NOMO-1 treated with dmso at 0.1 percent for 144 hours (cell line): ENCODE results near the gene SCAMP2.

Experiments used
- DNase-seq: peaks from one replicate; lab custom pipeline; 2025; ENCODE audit not compliant: unreplicated experiment; lab: John Stamatoyannopoulos, UW

Gene SCAMP2

DNA sequence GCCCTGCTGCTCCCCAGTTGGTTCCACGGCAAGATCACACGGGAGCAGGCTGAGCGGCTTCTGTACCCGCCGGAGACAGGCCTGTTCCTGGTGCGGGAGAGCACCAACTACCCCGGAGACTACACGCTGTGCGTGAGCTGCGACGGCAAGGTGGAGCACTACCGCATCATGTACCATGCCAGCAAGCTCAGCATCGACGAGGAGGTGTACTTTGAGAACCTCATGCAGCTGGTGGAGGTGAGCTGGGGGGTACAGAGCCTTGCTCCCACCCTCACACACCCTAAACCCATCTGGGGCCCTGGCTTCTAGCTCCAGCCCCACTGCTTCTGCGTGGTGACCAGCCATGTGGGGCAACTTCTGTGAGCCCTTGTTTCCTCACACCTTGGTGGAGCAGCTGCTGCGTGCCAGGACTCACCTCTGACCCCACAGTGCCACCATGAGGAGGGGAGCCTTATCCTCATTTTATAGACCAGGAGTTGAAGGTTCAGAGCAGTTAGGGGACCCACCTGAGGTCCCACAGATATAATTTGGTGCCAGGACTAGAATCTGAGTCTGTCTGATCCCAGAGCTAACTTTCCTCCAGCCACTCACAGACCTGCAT is 73.8 kb downstream of the SCAMP2 start:
- DNase-seq, result peak; percentile 27

DNA sequence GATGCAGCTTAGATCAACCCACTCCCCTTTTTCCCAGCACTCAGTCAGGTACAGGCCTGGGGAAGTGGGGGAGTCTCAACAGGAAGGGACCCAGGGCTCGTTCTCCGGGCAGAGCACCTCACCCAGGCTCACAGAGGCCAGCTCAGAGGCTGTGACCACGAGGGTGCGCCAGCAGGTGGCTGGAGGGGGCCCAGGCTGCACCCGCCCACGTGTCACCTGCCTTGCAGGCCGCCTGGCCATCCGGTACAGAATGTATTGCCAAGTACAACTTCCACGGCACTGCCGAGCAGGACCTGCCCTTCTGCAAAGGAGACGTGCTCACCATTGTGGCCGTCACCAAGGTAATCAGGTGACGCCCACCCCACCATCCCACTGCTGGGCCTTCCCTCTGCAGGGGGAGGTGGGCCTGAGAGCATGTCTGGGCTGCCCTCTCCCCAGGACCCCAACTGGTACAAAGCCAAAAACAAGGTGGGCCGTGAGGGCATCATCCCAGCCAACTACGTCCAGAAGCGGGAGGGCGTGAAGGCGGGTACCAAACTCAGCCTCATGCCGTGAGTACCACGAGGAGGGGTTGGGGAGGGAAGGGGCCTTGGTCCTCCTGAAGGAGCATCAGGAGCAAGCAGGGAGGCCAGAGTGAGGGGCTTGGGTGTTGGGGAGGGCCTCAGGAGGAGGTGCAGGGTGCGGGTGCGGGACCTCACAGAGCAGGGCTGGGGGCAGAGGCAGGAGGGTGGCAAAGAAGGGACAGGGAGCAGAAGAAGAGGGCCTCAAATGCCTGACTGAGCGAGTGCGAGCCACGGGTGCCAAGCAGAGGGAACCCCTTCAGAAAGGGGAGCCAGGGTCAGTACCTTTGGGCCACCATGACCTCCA is 74.5 kb downstream of the SCAMP2 start:
- no peak for DNase-seq

DNA sequence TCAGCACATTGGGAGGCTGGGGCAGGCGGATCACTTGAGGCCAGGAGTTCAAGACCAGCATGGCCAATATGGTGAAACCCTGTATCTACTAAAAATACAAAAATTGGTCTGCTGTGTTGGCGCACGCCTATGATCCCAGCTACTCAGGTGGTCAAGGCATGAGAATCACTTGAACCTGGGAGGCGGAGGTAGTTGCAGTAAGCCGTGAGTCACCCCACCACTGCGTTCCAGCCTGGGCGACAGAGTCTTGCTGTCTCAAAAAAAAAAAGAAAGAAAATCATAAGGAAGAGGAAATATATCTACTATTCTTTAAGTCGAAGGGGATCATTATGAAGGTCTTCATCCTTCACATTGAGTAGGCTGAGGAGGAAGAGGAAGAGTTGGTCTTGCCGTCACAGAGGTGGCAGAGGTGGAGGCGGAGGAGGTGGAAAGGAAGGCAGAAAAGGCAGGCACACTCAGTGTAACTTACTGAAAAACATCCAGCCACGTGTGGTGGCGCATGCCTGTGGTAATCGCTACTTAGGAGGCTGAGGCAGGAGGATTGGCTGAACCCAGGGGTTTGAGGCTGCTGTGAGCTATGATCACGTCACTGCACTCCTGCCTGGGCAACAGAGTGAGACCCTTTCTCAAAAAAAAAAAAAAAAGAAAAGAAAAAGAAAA is 77.1 kb downstream of the SCAMP2 start:
- no peak for DNase-seq

DNA sequence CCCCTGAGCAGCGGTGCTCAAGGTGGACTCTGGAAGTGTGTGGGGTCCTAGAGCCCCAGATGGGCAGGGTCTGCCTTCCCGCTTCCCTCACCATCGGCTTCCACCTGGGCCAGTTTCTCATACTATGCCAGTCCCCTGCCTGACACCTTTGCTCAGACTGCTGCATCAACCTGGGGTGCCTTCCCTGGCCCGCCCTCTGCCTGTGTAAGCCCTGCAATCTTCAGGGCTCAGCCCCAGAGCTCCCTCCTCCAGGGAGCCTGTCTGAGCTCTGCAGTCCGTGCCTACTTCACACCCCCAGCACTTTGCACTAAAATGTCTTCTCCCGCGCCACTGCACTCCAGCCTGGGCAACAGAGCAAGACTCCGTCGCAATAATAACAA is 78.2 kb downstream of the SCAMP2 start:
- no peak for DNase-seq

DNA sequence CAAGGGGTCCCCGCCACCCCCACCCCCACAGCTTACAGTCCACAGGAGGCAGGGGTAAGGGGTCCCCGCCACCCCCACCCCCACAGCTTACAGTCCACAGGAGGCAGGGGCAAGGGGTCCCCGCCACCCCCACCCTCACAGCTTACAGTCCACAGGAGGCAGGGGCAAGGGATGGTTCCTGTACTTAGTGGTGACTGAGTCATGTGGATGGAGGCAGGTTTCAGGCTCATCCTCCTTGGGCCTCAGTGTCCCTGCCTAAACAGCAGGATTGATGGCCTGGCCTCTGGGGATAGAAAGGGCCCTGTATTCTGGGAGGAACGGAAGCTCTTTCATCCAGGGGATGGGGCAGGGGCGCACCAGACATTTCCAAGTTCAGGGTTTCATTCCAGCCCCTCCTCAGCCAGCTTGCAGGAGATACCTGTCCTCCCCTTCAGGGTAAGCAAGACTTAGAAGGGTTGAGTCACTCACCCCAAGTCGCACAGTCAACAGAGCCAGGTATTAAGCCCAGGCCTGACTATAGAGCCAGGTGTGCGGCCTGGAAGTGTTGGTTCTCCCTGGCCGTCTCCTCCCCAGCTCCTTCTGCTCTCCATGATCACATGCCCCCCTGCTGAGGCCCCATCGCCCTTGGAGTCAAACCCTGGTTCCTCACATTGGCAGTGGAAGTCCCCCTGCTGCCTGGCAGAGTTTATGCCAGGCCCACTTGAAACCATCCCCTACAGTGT is 78.8 kb downstream of the SCAMP2 start:
- no peak for DNase-seq
